GM23338 (cell line): ENCODE results near the gene FANCG. TPM values are rescaled to one million over a fixed set of nuclear protein-coding genes. Genes with fewer than 3 reads are reported as not detected.

Experiments
- ATAC-seq: fragments of 200-7000 bp; cut with Tn5 transposase; 3 replicates; pipeline ENCODE4 v1.9.1; 2020
- DNase-seq: peaks from one replicate; pipeline ENCODE4 v3.0.0-alpha.2; 2015; ENCODE audit warnings: low spot score
- H2AFZ ChIP-seq: fragments of 200-600 bp; sonication (generic); 2 replicates; pipeline ENCODE4 v1.8.0; 2016; ENCODE audit warnings: antibody characterized with exemption, mild to moderate bottlenecking, moderate library complexity
- H3F3A ChIP-seq: fragments of 200-600 bp; sonication (generic); replicated peaks from 2 replicates; pipeline ENCODE4 v1.8.0; 2017; ENCODE audit warnings: antibody characterized with exemption, mixed run types, low read depth
- H3K27ac ChIP-seq: fragments of 200-600 bp; sonication (generic); 2 replicates; pipeline ENCODE4 v1.6.1; 2016; ENCODE audit warnings: low read depth
- H3K27me3 ChIP-seq: fragments of 200-600 bp; sonication (generic); 2 replicates; pipeline ENCODE4 v1.8.0; 2016; ENCODE audit warnings: mild to moderate bottlenecking, mixed run types, moderate library complexity; ENCODE audit not compliant: insufficient read depth
- H3K36me3 ChIP-seq: fragments of 200-600 bp; sonication (generic); 2 replicates; pipeline ENCODE4 v1.8.0; 2016; ENCODE audit warnings: mild to moderate bottlenecking; ENCODE audit not compliant: insufficient read depth
- H3K4me1 ChIP-seq: fragments of 200-600 bp; sonication (generic); 2 replicates; pipeline ENCODE4 v1.8.0; 2016; ENCODE audit warnings: mild to moderate bottlenecking, moderate library complexity; ENCODE audit not compliant: insufficient read depth
- H3K4me2 ChIP-seq: fragments of 200-600 bp; sonication (generic); 2 replicates; pipeline ENCODE4 v1.7.1; 2017; ENCODE audit warnings: mixed run types
- H3K4me3 ChIP-seq: fragments of 200-600 bp; sonication (generic); 2 replicates; pipeline ENCODE4 v1.6.1; 2016; ENCODE audit warnings: mixed run types
- H3K79me2 ChIP-seq: fragments of 200-600 bp; sonication (generic); replicated peaks from 2 replicates; pipeline ENCODE4 v1.8.0; 2017; ENCODE audit warnings: mild to moderate bottlenecking; ENCODE audit not compliant: insufficient read depth
- H3K9me2 ChIP-seq: fragments of 200-600 bp; sonication (generic); 2 replicates; pipeline ENCODE4 v1.8.0; 2017; ENCODE audit not compliant: insufficient read depth
- H4K20me1 ChIP-seq: fragments of 200-600 bp; sonication (generic); replicated peaks from 2 replicates; pipeline ENCODE4 v1.8.0; 2017; ENCODE audit warnings: mild to moderate bottlenecking; ENCODE audit not compliant: insufficient read depth
- H3K27ac Mint-ChIP-seq: 2 replicates; pipeline ENCODE4 v1.8.0; 2020; ENCODE audit warnings: inconsistent platforms, mild to moderate bottlenecking, moderate library complexity, mixed read lengths
- H3K27me3 Mint-ChIP-seq: 3 replicates; pipeline ENCODE4 v1.8.0; 2022; ENCODE audit warnings: low read depth, mild to moderate bottlenecking, moderate library complexity, mixed read lengths, inconsistent platforms; ENCODE audit not compliant: insufficient read depth, poor library complexity
- H3K36me3 Mint-ChIP-seq: 3 replicates; pipeline ENCODE4 v1.8.0; 2021; ENCODE audit warnings: low read depth, mild to moderate bottlenecking, inconsistent platforms, moderate library complexity, mixed read lengths
- H3K4me1 Mint-ChIP-seq: 3 replicates; pipeline ENCODE4 v1.8.0; 2020; ENCODE audit warnings: mild to moderate bottlenecking, inconsistent platforms, mixed read lengths
- H3K4me3 Mint-ChIP-seq: 3 replicates; pipeline ENCODE4 v1.8.0; 2021; ENCODE audit warnings: moderate library complexity, mild to moderate bottlenecking, inconsistent platforms, mixed read lengths
- H3K9me3 Mint-ChIP-seq: 3 replicates; pipeline ENCODE4 v1.8.0; 2020; ENCODE audit warnings: moderate library complexity, mild to moderate bottlenecking, inconsistent platforms, mixed read lengths
- CREB1 ChIP-seq: fragments of 250-450 bp; sonication (Bioruptor Pico); IDR thresholded peaks from 2 replicates; pipeline ENCODE4 v1.5.0; 2020; ENCODE audit warnings: low read depth, mild to moderate bottlenecking, moderate library complexity
- CTCF ChIP-seq, 2 experiments: fragments of 200-600 bp in 1 of 2; sonication (generic) in 1 of 2; conservative IDR thresholded peaks; 2 replicates each; pipeline versions ENCODE4 v1.5.1 to v1.6.1; 2016 to 2017; ENCODE audit warnings: antibody characterized with exemption in 2 of 2, low read depth in 2 of 2, mild to moderate bottlenecking in 2 of 2, moderate library complexity in 1 of 2
- EZH2phosphoT487 ChIP-seq: fragments of 200-600 bp; sonication (generic); IDR thresholded peaks from one replicate; pipeline ENCODE4 v1.8.1; 2018; ENCODE audit warnings: antibody characterized with exemption; ENCODE audit not compliant: unreplicated experiment
- JUNB ChIP-seq: IDR thresholded peaks from one replicate; pipeline ENCODE4 v1.6.1; 2016; ENCODE audit warnings: antibody characterized with exemption; ENCODE audit not compliant: unreplicated experiment
- NANOG ChIP-seq: IDR thresholded peaks from 2 replicates; pipeline ENCODE4 v1.6.1; 2016; ENCODE audit warnings: antibody characterized with exemption, borderline replicate concordance
- POLR2AphosphoS5 ChIP-seq: IDR thresholded peaks from 2 replicates; pipeline ENCODE4 v1.6.1; 2016; ENCODE audit warnings: antibody characterized with exemption, low read depth
- STAT1 ChIP-seq: IDR thresholded peaks from one replicate; pipeline ENCODE4 v1.6.1; 2016; ENCODE audit warnings: antibody characterized with exemption; ENCODE audit not compliant: unreplicated experiment
- ZNF114 ChIP-seq: fragments of 250-450 bp; sonication (Bioruptor Pico); IDR thresholded peaks from 2 replicates; pipeline ENCODE4 v1.5.0; 2020; ENCODE audit warnings: mild to moderate bottlenecking, moderate library complexity
- polyA plus RNA-seq: library from polyadenylated mRNA; unstranded; fragments of >200 nt; fragmentation: Nextera tagmentation; extraction: Ambion mirVana; gene quantifications from 2 replicates; pipeline ENCODE4 v1.2.1, GENCODE V29; 2016
- total RNA-seq: library from RNA; depleted of rRNA; stranded (reverse); fragments of >200 nt; shearing (Covaris generic); gene quantifications from 2 replicates; pipeline ENCODE4 v1.2.3, GENCODE V29; 2014

FANCG gene
- total and polyA plus RNA-seq, 2 experiments from 2014 or later, result 53.8 to 56.2 TPM

GRCh38 chr9:35116898-35117551 is 37.3 kb upstream of the FANCG start:
- peak overlapping the region; percentile 91 for H3K4me3 Mint-ChIP-seq
- TF ChIP-seq CREB1 (CRISPR knock-in tag) (0 out of 2 replicates have a peak, but pooled peaks have one; percentile 37), STAT1 (no peak), CTCF (conservative IDR thresholded peaks at IDR 0.05; ENCODE audit: low read depth in 2 of 2) (peak; percentile 96 to 97), NANOG (no peak), EZH2phosphoT487 (no peak), POLR2AphosphoS5 (no peak)
- H3K9me2 ChIP-seq, result no peaks in the 10 kb centered on the region
- H3F3A ChIP-seq, result 0 out of 2 replicates have a peak, but pooled peaks cover 4% of the 10 kb centered on the region
- H3K27me3 ChIP-seq, result no peaks in the 10 kb centered on the region
- H3K4me1 Mint-ChIP-seq, result peaks cover 30% of the 10 kb centered on the region
- no peaks in the 10 kb centered on the region for H3K9me3 Mint-ChIP-seq
- peaks cover 13% of the 10 kb centered on the region for H3K4me1 ChIP-seq
- no peaks in the 10 kb centered on the region for H4K20me1 ChIP-seq
- peak overlapping the region; percentile 79 for H3K27ac Mint-ChIP-seq
- peaks cover 9% of the 10 kb centered on the region; the same call in 1 of the 2 replicates for H3K79me2 ChIP-seq
- H3K36me3 ChIP-seq, result no peaks in the 10 kb centered on the region
- H3K36me3 Mint-ChIP-seq, result no peaks in the 10 kb centered on the region; the same call in 2 of the 3 replicates
- H3K4me3 ChIP-seq, result peak overlapping the region; percentile 71
- H3K27me3 Mint-ChIP-seq, result peaks cover 12% of the 10 kb centered on the region
- H3K4me2 ChIP-seq, result peak overlapping the region; percentile 95
- H2AFZ ChIP-seq, result peak overlapping the region; percentile 92; the same call in 1 of the 2 replicates
- ATAC-seq (peak; percentile 66), DNase-seq (peak; percentile 98)
- H3K27ac ChIP-seq, result no peak overlapping the region

DNA sequence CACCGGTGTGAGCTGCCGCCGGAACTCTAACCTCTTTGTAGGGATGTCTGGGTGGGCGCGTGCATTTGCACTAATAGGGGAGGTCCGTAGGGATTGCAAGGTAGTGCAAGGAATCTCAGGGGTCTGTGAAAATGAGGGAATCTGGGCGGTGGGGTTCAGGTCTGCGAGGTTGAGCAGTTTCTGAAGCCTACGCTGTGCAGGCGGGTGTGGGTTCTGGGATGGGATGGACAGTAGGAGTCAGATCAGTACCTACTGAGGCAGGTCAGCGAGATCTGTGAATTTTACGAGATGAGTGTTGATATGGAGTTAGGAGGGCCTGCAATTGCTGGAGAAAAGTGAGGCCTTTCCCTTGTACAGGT is 36.8 kb upstream of the FANCG start:
- H3K27me3 Mint-ChIP-seq, result peaks cover 16% of the 10 kb centered on the region
- Histone ChIP-seq H3K27me3 (no peaks in the 10 kb centered on the region), H3F3A (0 out of 2 replicates have a peak, but pooled peaks cover 4% of the 10 kb centered on the region), H3K79me2 (peaks cover 9% of the 10 kb centered on the region; the same call in 1 of the 2 replicates), H4K20me1 (no peaks in the 10 kb centered on the region), H3K27ac (no peak overlapping the region), H3K4me1 (peaks cover 16% of the 10 kb centered on the region), H3K4me3 (peak overlapping the region; percentile 71), H3K4me2 (peak overlapping the region; percentile 95), H3K9me2 (no peaks in the 10 kb centered on the region), H3K36me3 (no peaks in the 10 kb centered on the region), H2AFZ (peak overlapping the region; percentile 92)
- peak overlapping the region; percentile 79 for H3K27ac Mint-ChIP-seq
- DNase-seq (no peak), ATAC-seq (no peak; the same call in 2 of the 3 replicates)
- no peaks in the 10 kb centered on the region; the same call in 2 of the 3 replicates for H3K36me3 Mint-ChIP-seq
- peaks cover 33% of the 10 kb centered on the region for H3K4me1 Mint-ChIP-seq
- no peaks in the 10 kb centered on the region for H3K9me3 Mint-ChIP-seq
- TF ChIP-seq JUNB (no peak), POLR2AphosphoS5 (no peak), EZH2phosphoT487 (no peak), ZNF114 (CRISPR knock-in tag) (no peak)
- H3K4me3 Mint-ChIP-seq, result peak overlapping the region; percentile 91
